T-cell (primary cell): ENCODE measurements around the gene WDR70. TPM values are rescaled to one million over a fixed set of nuclear protein-coding genes. Genes with fewer than 3 reads are reported as not detected.
"Not testable (repeated sequence)": the region's sequence is repeated elsewhere in the genome, so short reads cannot be mapped to it uniquely, and the experiment has no call there.

Experiments used
- ATAC-seq, 4 experiments: fragments of 200-7000 bp in 3 of 4; fragments of 150-1000 bp in 1 of 4; cut with Tn5 transposase; replicated peaks in 1 of 4; 1 replicate in 3 of 4; 2 replicates in 1 of 4; pipeline ENCODE4 v1.10.0; 2021; ENCODE audit warnings: moderate library complexity in 3 of 4, mild to moderate bottlenecking in 2 of 4, moderate number of reproducible peaks in 1 of 4
- CTCF ChIA-PET, 2 donors: fragments of 300-600 bp; sonication (Branson Sonifier 250); formaldehyde crosslinking; loops; one replicate each; lab custom pipeline; 2022; ENCODE audit warnings: antibody characterized with exemption in 2 of 2; lab: Charles Lee
- POLR2A ChIA-PET, 2 donors: fragments of 300-600 bp; sonication (Branson Sonifier 250); formaldehyde crosslinking; loops; one replicate each; lab custom pipeline; 2022; ENCODE audit warnings: antibody characterized with exemption in 2 of 2; lab: Charles Lee
- DNase-seq, 35 experiments: peaks; one replicate each; pipeline versions ENCODE4 v3.0.0 to v3.0.0-alpha.2; 2013 to 2023
- H3K27ac ChIP-seq: one replicate; pipeline ENCODE4 v1.5.1; 2013; ENCODE audit warnings: low read length
- H3K27me3 ChIP-seq, 2 experiments: replicated peaks in 1 of 2; 1 replicate in 1 of 2; 2 replicates in 1 of 2; pipeline versions ENCODE4 v1.6.1 to v1.7.0; 2013; ENCODE audit warnings: low read length in 1 of 2, mixed read lengths in 1 of 2; ENCODE audit not compliant: control insufficient read depth in 2 of 2, insufficient read depth in 2 of 2; ENCODE audit errors: extremely low read depth in 1 of 2
- H3K36me3 ChIP-seq, 2 donors: 1 replicate in 1 of 2; 2 replicates in 1 of 2; pipeline versions ENCODE4 v1.6.1 to v1.7.0; 2013; ENCODE audit warnings: low read length in 1 of 2; ENCODE audit not compliant: control insufficient read depth in 2 of 2, insufficient read depth in 1 of 2; ENCODE audit errors: extremely low read depth in 1 of 2
- H3K4me1 ChIP-seq, 2 experiments: 1 replicate in 1 of 2; 2 replicates in 1 of 2; pipeline versions ENCODE4 v1.6.1 to v1.7.0; 2013; ENCODE audit warnings: low read length in 2 of 2, mixed read lengths in 1 of 2; ENCODE audit not compliant: insufficient read depth in 2 of 2, control insufficient read depth in 1 of 2; ENCODE audit errors: extremely low read depth in 1 of 2
- H3K4me3 ChIP-seq, 2 donors: 1 replicate in 1 of 2; 2 replicates in 1 of 2; pipeline versions ENCODE4 v1.5.1 to v1.7.0; 2013; ENCODE audit warnings: mild to moderate bottlenecking in 2 of 2, low read length in 1 of 2, moderate library complexity in 1 of 2; ENCODE audit not compliant: control insufficient read depth in 1 of 2; ENCODE audit errors: extremely low read depth in 1 of 2
- H3K9me3 ChIP-seq: 2 replicates; pipeline ENCODE4 v1.7.0; 2013
- H3K27ac Mint-ChIP-seq, 2 donors: one replicate each; pipeline ENCODE4 v1.8.0; 2020 to 2021; ENCODE audit warnings: mild to moderate bottlenecking in 2 of 2, mixed read lengths in 2 of 2
- H3K27me3 Mint-ChIP-seq, 2 donors: one replicate each; pipeline ENCODE4 v1.8.0; 2021 to 2022; ENCODE audit warnings: mixed read lengths in 2 of 2
- H3K36me3 Mint-ChIP-seq: one replicate; pipeline ENCODE4 v1.8.0; 2021; ENCODE audit warnings: mixed read lengths
- H3K4me1 Mint-ChIP-seq, 3 donors: one replicate each; pipeline ENCODE4 v1.8.0; 2020 to 2022; ENCODE audit warnings: mixed read lengths in 3 of 3, mild to moderate bottlenecking in 1 of 3
- H3K4me3 Mint-ChIP-seq, 3 donors: one replicate each; pipeline ENCODE4 v1.8.0; 2020 to 2022; ENCODE audit warnings: mild to moderate bottlenecking in 3 of 3, mixed read lengths in 3 of 3, moderate library complexity in 3 of 3
- H3K9me3 Mint-ChIP-seq, 3 donors: one replicate each; pipeline ENCODE4 v1.8.0; 2020 to 2022; ENCODE audit warnings: mixed read lengths in 3 of 3
- WGBS: methylation state at CpG from one replicate; pipeline ENCODE4 v1.1.5; 2013; ENCODE audit warnings: missing lambda C conversion rate; ENCODE audit not compliant: insufficient coverage; 5-methylcytosine and 5-hydroxymethylcytosine counted together
- total RNA-seq, 35 experiments: library from RNA in 6 of 35; stranded (reverse) in 6 of 35; fragments of 120-200 nt in 1 of 35; gene quantifications; one replicate each; pipeline versions ENCODE4 v1.2.1 to v1.2.4 and lab custom pipeline; 2013 to 2026

Gene WDR70
- total RNA-seq (10 to 100 TPM; 30.1 to 44.6 (median 37.5) TPM), total RNA-seq (lab: John Stamatoyannopoulos, UW) (15.8 to 51.9 (median 35.8) reads per million in 29 experiments)
- 41.2 TPM for total RNA-seq (2013)

DNA sequence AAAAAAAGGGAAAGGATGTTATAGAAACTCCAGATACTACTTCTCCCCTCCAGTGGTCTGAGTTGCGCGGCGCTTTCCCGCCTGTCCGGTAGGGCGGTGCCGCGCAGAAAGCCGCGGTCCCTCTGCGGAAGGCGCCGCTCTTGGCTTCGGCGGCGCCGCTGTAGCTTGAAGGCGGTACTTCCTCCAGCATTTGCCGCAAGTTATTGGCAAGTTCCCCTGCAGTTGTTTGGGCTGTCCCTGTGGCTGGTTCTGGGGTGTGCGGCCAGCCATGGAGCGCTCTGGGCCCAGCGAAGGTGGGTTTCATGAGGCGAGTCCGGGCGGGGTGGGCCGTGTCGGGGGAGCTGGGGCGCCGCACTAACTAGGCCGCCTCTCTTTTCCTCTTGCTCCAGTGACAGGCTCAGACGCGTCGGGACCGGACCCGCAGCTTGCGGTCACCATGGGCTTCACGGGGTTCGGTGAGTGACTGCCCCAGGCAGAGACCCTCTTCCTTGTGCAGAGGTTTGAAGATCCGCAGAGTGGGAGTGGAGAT is at the start of gene WDR70:
Gene WDR70, plus strand, starts transcription at position 219 of the 529 bp plus-strand sequence. Its CDS starts 50 bp downstream, at position 269.
- POLR2A ChIA-PET: interaction anchor here in 1 of 2 donors (0.6 to 0.8 kb wide), 3 partner anchors 8 to 34 kb away, joined by 4 to 23 read pairs (median 5); partner anchors contain the start of gene NUP155
- CTCF ChIA-PET: interaction anchor here (0.7 to 1.7 kb wide), 5 partner anchors 8 to 1211 kb away, joined by 3 to 28 read pairs (median 5); partner anchors contain the start of gene NUP155 (in 1 of the 2)
- H3K27ac Mint-ChIP-seq: peak within 1 kb of the TSS; percentile 55 to 77
- not testable (repeated sequence) for H3K27me3 ChIP-seq, H3K9me3 ChIP-seq, H3K36me3 Mint-ChIP-seq, H3K27me3 Mint-ChIP-seq, H3K36me3 ChIP-seq, H3K27ac ChIP-seq, H3K9me3 Mint-ChIP-seq
- WGBS: 0% methylated on average over 26 of the region's 39 CpGs
- peaks cover 4 to 14% of the 10 kb centered on the region in 2 experiments for H3K4me1 ChIP-seq
- H3K4me1 Mint-ChIP-seq: peaks cover 17 to 21% (median 18%) of the 10 kb centered on the region in 3 donors
- ATAC-seq: peak; percentile 98 to 99 (median 99)
- peak within 1 kb of the TSS; percentile 74 to 77 for H3K4me3 ChIP-seq
- DNase-seq: peak; percentile 61 to 85 (median 69)
- peak within 1 kb of the TSS; percentile 92 to 96 (median 93) for H3K4me3 Mint-ChIP-seq

DNA sequence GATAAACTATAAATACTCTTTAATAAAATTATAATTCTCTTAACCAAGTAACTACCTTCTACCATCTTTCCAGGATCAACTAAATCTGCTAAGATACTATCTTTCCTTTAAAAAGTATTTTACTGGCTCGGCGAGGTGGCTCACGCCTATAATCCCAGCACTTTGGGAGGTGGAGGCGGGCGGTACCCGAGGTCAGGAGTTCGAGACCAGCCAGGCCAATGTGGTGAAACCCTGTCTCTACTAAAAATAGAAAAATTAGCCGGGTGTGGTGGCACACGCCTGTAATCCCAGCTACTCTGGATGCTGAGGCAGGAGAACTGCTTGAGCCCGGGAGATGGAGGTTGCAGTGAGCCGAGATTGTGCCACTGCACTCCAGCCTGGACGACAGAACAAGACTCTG is 44.4 kb upstream of the WDR70 start:
- H3K27me3 ChIP-seq, H3K4me1 Mint-ChIP-seq, H3K4me1 ChIP-seq, POLR2A ChIA-PET, H3K4me3 ChIP-seq, H3K4me3 Mint-ChIP-seq, H3K9me3 ChIP-seq, DNase-seq, CTCF ChIA-PET, H3K9me3 Mint-ChIP-seq, H3K27ac Mint-ChIP-seq, H3K27ac ChIP-seq, ATAC-seq, H3K27me3 Mint-ChIP-seq: not testable (repeated sequence)
- peaks cover 32% of the 10 kb centered on the region for H3K36me3 Mint-ChIP-seq
- peaks cover 19 to 61% of the 10 kb centered on the region in 2 donors for H3K36me3 ChIP-seq
- 92% methylated on average over 2 of the region's 12 CpGs for WGBS

DNA sequence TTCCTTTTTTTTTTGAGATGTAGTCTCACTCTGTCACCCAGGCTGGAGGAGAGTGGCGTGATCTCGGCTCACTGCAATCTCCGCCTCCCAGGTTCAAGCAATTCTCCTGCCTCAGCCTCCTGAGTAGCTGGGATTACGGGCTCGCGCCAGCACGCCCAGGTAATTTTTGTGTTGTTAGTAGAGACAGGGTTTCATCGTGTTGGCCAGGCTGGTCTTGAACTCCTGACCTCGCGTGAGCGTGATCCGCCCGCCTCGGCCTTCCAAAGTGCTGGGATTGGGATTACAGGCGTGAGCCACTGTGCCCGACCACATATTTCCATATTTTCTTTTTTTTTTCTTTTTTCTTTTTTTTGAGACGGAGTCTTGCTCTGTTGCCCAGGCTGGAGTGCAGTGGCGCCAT is 36.4 kb upstream of the WDR70 start:
- H3K4me1 Mint-ChIP-seq, H3K4me1 ChIP-seq, CTCF ChIA-PET, H3K27ac ChIP-seq, H3K27me3 ChIP-seq, H3K4me3 ChIP-seq, H3K27me3 Mint-ChIP-seq, DNase-seq, ATAC-seq, H3K9me3 Mint-ChIP-seq, H3K4me3 Mint-ChIP-seq, H3K9me3 ChIP-seq, H3K27ac Mint-ChIP-seq: not testable (repeated sequence)
- WGBS: 100% methylated on average over 1 of the region's 18 CpGs
- H3K36me3 Mint-ChIP-seq: peaks cover 35% of the 10 kb centered on the region
- H3K36me3 ChIP-seq: peaks cover 12 to 61% of the 10 kb centered on the region in 2 donors
- POLR2A ChIA-PET: interaction anchor here in 1 of 2 donors (0.7 kb wide), 1 partner anchor 25 kb away, joined by 3 read pairs; no protein-coding TSS in a partner anchor

DNA sequence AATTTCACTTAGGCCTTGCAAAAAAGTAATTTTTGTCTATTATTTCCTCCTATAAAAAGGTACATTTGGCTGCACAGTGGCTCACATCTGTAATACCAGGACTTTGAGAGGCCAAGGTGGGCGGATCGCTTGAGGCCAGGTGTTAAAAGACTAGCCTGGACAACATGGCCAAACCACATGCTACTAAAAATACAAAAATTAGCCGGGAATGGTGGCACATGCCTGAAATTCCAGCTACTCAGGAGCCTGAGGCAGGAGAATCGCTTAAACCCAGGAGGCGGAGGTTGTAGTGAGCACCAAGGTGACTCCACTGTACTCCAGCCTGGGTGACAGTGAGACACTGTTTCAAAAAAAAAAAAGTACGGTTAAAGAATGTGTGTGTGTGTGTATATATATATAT is 24.0 kb upstream of the WDR70 start:
- DNase-seq (no peak), ATAC-seq (no peak)
- 96% methylated on average over 5 of the region's 6 CpGs for WGBS
- no peak overlapping the region for H3K27ac Mint-ChIP-seq
- H3K4me3 Mint-ChIP-seq: no peak overlapping the region
- H3K4me3 ChIP-seq: no peak overlapping the region
- H3K4me1 ChIP-seq: no peaks in the 10 kb centered on the region
- H3K9me3 ChIP-seq: no peaks in the 10 kb centered on the region
- H3K36me3 ChIP-seq: peaks cover 0 to 64% of the 10 kb centered on the region in 2 donors
- H3K27me3 Mint-ChIP-seq: no peaks in the 10 kb centered on the region
- no peaks in the 10 kb centered on the region for H3K9me3 Mint-ChIP-seq
- no peak overlapping the region for H3K27ac ChIP-seq
- CTCF ChIA-PET: no interaction called here
- peaks cover 16% of the 10 kb centered on the region for H3K36me3 Mint-ChIP-seq
- H3K27me3 ChIP-seq: no peaks in the 10 kb centered on the region
- peaks cover 3 to 7% (median 5%) of the 10 kb centered on the region in 3 donors for H3K4me1 Mint-ChIP-seq
- POLR2A ChIA-PET: no interaction called here

DNA sequence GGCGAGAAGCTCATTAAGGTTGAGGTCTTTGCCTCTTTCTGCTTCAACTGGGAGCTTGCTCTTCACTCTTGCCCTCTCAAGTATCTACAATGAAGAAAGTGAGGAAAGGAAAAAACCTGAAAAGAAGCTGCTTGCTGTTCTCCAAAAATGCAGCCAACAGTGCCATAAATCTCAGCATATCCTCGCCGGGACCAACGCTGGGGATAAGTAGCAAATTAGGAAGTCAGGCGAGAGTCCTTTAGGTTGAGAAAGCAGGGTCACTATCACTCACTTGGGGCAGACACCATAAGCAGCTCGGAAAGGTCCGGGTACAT is 8.6 kb upstream of the WDR70 start:
- H3K27ac ChIP-seq: peak overlapping the region; percentile 91
- ChIA-PET POLR2A (interaction anchor here (0.5 to 1.5 kb wide), 8 partner anchors 8 to 1209 kb away, joined by 3 to 23 read pairs (median 4); partner anchors contain the start of genes NIPBL (in 1 of the 2) and WDR70 (in 1 of the 2)), CTCF (interaction anchor here (0.5 to 2.7 kb wide), 5 partner anchors 9 to 1071 kb away, joined by 3 to 28 read pairs (median 4); partner anchors contain the start of gene WDR70 (in 1 of the 2))
- H3K36me3 ChIP-seq: no peaks in the 10 kb centered on the region
- no peaks in the 10 kb centered on the region for H3K27me3 Mint-ChIP-seq
- peaks cover 39 to 48% (median 40%) of the 10 kb centered on the region in 3 donors for H3K4me1 Mint-ChIP-seq
- H3K9me3 Mint-ChIP-seq: no peaks in the 10 kb centered on the region
- DNase-seq (peak in 1 of 35 experiments; percentile 25), ATAC-seq (peak in 1 of 4 experiments; percentile 41)
- 0% methylated on average over 6 of the region's 7 CpGs for WGBS
- no peaks in the 10 kb centered on the region for H3K27me3 ChIP-seq
- no peaks in the 10 kb centered on the region for H3K9me3 ChIP-seq
- peak overlapping the region; percentile 97 to 99 (median 98) for H3K4me3 Mint-ChIP-seq
- H3K4me3 ChIP-seq: peak overlapping the region; percentile 73 to 97
- H3K4me1 ChIP-seq: peaks cover 19 to 28% of the 10 kb centered on the region in 2 experiments
- H3K36me3 Mint-ChIP-seq: peaks cover 5% of the 10 kb centered on the region
- H3K27ac Mint-ChIP-seq: peak overlapping the region; percentile 94 to 96

DNA sequence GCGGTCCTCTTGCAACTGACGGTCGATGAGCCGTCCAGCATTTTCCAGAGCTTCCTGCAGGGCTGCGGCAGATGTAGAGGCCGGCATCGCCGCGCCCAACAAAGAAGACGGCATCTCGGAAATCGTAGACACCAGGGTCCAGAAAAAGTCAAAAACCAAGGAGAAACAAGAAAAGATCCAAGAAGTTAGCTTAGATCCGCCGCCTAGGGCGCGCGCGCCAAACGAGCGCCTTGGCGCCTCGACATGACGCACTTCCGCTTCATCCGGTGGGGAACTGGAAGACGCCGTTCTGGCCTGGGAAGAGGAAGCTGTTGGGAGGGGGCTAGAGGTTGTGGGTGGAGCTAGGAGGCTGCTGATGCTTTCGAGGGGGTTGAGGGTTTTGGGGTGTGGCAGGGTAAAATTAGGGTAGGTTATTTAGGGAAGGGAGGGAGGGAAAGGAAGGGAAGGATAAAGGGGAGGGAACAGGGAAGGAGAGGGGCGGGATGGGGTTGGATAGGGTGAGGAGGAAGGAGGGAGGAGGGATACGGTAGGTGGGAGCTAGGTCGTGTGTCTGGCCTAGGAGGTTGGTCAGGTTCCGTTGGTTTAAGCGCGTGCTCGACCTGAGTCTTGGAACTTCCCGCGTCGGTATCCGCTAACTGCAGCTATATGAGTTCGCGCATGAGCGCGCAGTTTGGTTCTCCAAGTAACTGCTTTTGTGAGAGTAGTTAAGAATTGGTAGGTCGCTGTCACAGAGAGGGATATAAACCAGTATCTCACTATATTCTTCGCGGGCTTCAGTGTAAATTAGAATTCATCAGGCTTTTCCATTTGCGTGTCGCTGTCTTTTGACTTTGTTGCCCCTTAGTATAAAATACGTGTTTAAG is 8.0 kb upstream of the WDR70 start, which contains the start of gene NUP155:
Gene NUP155, minus strand, starts transcription at position 243 of the 863 bp plus-strand sequence. Its CDS starts 129 bp downstream, at position 114.
- POLR2A ChIA-PET: interaction anchor here (0.5 to 1.5 kb wide), 10 partner anchors 8 to 1210 kb away, joined by 3 to 23 read pairs (median 4); partner anchors contain the start of genes NIPBL (in 1 of the 2) and WDR70 (in 1 of the 2)
- H3K36me3 ChIP-seq: no peaks in the 10 kb centered on the region
- peak within 1 kb of the TSS; percentile 73 to 97 for H3K4me3 ChIP-seq
- peaks cover 19 to 28% of the 10 kb centered on the region in 2 experiments for H3K4me1 ChIP-seq
- WGBS: 0% methylated on average over 35 of the region's 49 CpGs
- Mint-ChIP-seq H3K9me3 (no peaks in the 10 kb centered on the region), H3K4me1 (peaks cover 35 to 44% (median 40%) of the 10 kb centered on the region in 3 donors), H3K36me3 (peaks cover 5% of the 10 kb centered on the region), H3K27me3 (no peaks in the 10 kb centered on the region), H3K4me3 (peak within 1 kb of the TSS; percentile 97 to 99 (median 98)), H3K27ac (peak within 1 kb of the TSS; percentile 94 to 96)
- H3K27me3 ChIP-seq: no peaks in the 10 kb centered on the region
- no peaks in the 10 kb centered on the region for H3K9me3 ChIP-seq
- DNase-seq (peak; percentile 72 to 95 (median 87)), ATAC-seq (peak; percentile 92 to 95 (median 92))
- CTCF ChIA-PET: interaction anchor here (0.5 to 2.7 kb wide), 6 partner anchors 8 to 1071 kb away, joined by 3 to 28 read pairs (median 4); partner anchors contain the start of gene WDR70 (in 1 of the 2)
- peak within 1 kb of the TSS; percentile 91 for H3K27ac ChIP-seq
